IPS DF 4.7 (cell line): Measurements from ENCODE around the gene SMARCD2.
"Not testable (repeated sequence)": the region's sequence is repeated elsewhere in the genome, so short reads cannot be mapped to it uniquely, and the experiment has no call there.

Experiments
- DNase-seq: peaks from one replicate; pipeline ENCODE4 v3.0.0-alpha.2; 2013; ENCODE audit warnings: low spot score; ENCODE audit errors: extremely low read depth

SMARCD2 gene

GRCh38 chr17:63853260-63853659 lies 10.8 kb upstream of the SMARCD2 start:
- DNase-seq: no peak

DNA sequence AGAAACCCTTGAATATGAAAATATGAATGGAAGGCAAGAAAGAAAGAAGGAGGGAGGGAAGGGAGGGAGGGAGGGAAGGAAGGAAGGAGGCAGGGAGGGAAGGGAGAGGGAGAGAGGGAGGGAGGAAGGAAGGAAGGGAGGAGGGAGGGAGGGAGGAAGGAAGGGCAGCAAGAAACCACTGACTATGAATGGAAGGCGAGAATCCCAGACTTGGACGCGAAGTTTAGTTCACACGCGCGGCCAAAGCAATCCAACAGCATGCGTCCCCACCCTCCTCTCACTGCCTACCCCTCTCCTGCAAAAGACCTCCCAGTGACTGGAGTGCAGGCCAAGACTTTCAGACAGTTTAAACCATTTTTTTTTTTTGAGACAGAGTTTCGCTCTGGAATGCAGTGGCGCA lies 7.9 kb upstream of the SMARCD2 start:
- no peak for DNase-seq

DNA sequence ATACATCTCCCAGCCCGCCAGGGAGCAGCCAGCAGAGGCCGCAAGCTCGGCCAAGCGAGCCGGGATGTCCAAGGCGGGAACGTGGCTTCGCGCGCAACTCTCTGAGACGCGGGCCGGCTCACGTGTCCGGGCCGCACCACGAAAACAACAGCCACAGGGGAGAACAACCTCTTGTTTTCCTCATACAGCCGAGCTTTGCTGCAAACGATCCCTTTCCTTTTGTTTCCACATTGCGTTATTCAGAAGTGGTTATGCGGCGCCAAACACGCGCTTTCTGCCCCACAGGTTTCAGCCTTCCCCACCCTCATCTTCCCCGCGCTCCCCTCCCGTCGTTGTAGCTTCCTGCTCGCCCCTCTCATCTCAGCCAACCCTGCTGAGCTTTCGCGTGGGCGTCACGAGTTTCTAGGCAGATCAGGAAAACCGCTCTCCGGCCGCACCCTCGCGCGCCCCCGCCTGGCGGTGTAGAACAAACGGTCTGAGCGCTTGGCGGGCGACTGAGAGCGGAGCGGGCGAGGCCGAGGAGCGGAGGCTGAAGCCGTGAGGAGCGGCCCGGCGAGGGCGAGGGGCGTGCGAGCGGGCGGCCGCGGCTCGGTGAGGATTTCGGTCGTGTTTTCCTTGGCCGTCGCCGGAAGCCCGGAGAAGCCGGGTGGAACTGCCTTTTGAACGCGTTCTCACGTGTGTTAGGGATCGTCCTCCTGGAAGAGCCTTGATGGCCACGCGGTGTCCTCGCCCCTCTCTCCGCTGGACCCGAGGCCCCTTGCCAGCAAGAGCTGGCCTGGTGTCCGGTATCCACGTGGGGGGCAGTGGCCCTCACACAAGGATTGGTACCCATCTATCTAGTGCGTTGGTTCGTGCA lies 6.6 kb upstream of the SMARCD2 start:
- DNase-seq: peak; percentile 78

- no peak for DNase-seq
Observed at GRCh38 chr17:63847525-63848249, 5.2 kb upstream of the SMARCD2 start.

- no peak for DNase-seq
Observed at GRCh38 chr17:63845509-63845908, 3.0 kb upstream of the SMARCD2 start.

DNA sequence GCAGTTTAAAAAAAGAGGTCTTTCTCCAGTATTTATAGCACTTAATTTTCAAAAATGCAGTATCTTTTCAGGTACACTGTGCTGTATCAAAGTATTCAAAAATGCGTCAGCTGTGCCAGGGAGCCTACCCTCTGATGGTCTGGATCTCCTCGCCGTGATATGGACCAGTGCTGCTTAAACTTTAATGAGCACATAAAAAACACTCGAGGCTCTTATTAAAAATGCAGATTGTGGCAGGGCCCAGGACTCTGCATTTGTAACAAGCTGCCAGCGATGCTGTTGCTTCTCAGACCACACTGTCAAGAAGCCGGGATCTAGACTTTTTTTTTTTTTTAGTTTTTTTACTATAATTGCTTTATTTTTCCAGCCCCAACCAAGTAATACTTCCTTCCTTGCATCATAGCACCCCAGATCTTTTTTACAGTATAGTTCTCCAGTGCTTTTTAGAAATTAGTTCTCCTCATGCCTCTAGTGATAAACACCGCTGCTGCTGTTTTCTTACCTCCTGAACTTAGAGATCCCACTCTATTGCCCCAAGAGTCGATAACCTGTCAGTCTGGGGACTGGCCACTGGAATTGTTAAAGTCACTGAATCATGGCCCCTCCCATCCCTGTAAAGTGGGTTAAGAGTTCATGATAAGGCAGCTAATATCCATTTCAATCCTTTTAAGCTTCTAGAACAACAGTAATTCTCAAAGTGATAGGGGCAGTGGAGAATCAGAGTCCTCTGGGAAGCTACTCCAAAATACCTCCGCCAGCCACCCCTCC lies 1.6 kb upstream of the SMARCD2 start:
- no peak for DNase-seq

DNA sequence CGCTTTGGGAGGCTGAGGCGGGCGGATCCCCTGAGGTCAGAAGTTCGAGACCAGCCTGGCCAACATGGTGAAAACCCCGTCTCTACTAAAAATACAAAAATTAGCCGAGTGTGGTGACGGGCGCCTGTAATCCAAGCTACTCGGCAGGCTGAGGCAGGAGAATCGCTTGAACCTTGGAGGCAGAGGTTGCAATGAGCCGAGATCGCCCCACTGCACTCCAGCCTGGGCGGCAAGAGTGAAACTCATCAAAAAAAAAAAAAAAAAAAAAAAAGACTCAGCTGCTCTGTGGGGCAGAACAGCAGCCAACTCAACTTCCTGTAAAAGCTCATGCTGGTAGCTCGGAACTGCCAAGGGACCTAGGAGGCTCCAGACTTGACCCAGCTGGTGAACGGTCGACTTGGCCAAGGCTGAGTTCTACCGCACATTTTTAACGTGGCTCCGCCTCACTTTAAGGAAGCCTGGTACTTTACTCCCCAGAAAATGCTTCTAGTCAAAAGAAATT lies 953 bp upstream of the SMARCD2 start:
- not testable (repeated sequence) for DNase-seq

GRCh38 chr17:63842173-63842539 lies 329 bp downstream of the SMARCD2 start:
- no peak for DNase-seq

GRCh38 chr17:63841350-63842172 lies 924 bp downstream of the SMARCD2 start:
- no peak for DNase-seq

- DNase-seq: no peak
Observed at GRCh38 chr17:63840591-63841349, 1.7 kb downstream of the SMARCD2 start.

DNA sequence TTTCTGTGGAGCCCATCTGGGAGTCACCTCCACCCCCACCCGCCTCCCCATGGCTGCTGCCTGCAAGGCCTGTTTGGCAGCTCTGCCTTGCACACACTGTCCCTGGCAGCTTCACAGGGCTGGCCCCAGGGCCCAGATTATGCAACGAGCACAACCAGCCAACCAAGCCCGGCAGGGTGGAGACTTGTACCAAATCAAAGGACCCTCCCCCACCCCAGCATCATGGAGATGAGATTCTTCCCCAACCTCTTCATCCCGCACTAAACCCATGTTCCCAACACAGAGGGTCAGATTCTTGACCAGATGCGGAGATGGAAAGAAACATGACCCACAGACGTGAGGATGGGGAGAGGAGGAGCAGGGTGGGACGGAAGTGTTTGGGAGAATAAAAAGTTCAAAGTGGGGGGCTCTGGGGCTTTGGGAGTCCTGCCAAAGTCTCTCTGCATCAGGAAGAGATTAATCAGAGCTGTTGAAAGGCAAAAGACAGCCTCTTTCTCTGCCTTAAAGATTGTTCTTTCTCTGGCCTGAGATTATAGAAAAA lies 3.8 kb downstream of the SMARCD2 start:
- no peak for DNase-seq

DNA sequence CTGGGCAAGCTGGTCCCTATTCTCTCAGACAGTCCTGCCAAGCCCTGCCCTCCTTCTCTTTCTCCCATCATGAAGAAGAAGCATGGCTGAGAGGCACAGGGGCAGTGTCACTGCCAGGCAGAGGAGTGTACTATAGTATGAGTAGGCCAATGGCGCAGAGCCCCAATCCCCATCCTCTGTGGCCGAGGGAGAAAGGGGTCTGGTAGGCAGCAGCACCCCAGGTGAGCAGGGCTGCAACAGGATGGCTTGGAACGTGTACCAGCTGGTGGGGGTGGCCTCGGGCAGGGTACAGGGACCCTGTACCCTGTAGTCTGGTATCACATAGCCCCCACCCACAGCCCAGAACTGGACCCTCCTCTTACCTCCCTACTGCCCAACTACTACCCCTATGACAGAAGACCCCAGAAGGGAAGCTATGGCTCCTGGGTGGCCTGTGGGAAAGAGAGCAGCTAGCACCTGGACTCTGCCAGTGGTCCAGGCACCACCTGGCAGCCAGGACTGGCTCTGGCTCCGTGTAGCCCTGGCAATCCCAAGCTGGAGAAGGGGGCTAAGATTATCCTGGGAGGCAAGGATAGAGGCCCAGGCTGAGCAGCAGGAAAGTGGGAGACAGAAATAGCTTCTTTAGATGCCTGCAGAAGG lies 4.4 kb downstream of the SMARCD2 start:
- no peak for DNase-seq

GRCh38 chr17:63837480-63837879 lies 5.0 kb downstream of the SMARCD2 start:
- no peak for DNase-seq

- DNase-seq: no peak
Observed at GRCh38 chr17:63836811-63837210, 5.7 kb downstream of the SMARCD2 start.

- DNase-seq: no peak
Observed at GRCh38 chr17:63835167-63835720, 7.2 kb downstream of the SMARCD2 start.

GRCh38 chr17:63834431-63835166 lies 7.9 kb downstream of the SMARCD2 start:
- DNase-seq: peak; percentile 71

DNA sequence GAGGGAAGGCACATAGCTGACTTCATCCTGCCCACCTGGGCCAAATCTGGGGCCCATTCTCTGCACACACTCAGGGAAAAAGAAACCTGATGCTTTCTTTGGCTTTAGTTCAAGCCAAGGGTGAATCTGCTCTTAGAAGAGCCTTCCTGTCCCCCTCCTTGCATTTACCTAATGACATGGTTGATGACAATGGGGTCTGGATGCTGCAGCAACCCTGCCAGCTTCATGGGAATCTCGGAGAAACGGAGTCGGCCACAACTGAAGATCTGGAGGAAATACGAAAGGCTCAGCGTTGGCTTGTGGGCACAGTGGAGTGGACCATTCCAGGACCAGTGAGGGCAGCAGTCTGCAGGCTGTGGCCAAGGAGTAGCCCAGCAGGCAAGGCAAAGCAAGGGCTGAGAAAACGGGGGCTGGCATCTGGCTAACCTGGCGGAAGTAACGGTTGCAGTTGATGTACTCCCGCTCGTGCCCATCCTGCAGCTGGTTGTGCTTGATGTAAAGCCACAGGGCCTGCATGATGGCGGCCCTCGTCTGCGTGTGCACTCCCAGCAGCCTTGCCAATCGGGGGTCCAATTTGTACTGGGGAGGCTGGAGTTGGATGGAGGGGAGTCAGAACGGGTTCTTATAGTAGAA lies 8.6 kb downstream of the SMARCD2 start:
- DNase-seq: no peak
